ENCODE measurements around the gene PDRG1.
"Not testable (repeated sequence)": the region's sequence is repeated elsewhere in the genome, so short reads cannot be mapped to it uniquely, and the experiment has no call there.

PDRG1 gene

GRCh38 chr20:31926493-31926892, 25.4 kb downstream of the PDRG1 start:
- no peak for DNase-seq (ENCODE audit: low read depth)

- no peak for DNase-seq (ENCODE audit: low read depth)
These were observed 26.2 kb downstream of the PDRG1 start for GRCh38 chr20:31925631-31926030.

GRCh38 chr20:31924561-31924960, 27.3 kb downstream of the PDRG1 start:
- no peak for DNase-seq (ENCODE audit: low read depth)

GRCh38 chr20:31923388-31924331, 28.2 kb downstream of the PDRG1 start:
- DNase-seq (ENCODE audit: low read depth): no peak

GRCh38 chr20:31922588-31922987, 29.3 kb downstream of the PDRG1 start:
- DNase-seq (ENCODE audit: low read depth): no peak

- DNase-seq (ENCODE audit: low read depth): no peak
These were observed 29.7 kb downstream of the PDRG1 start for GRCh38 chr20:31922181-31922580.

GRCh38 chr20:31921480-31921879, 30.4 kb downstream of the PDRG1 start:
- not testable (repeated sequence) for DNase-seq (ENCODE audit: low read depth)

- DNase-seq (ENCODE audit: low read depth): no peak
These were observed 31.5 kb downstream of the PDRG1 start for GRCh38 chr20:31920275-31920855.

- no peak for DNase-seq (ENCODE audit: low read depth)
These were observed 32.3 kb downstream of the PDRG1 start for GRCh38 chr20:31919410-31920155.

- DNase-seq (ENCODE audit: low read depth): no peak
These were observed 33.3 kb downstream of the PDRG1 start for GRCh38 chr20:31918466-31919105.

- DNase-seq (ENCODE audit: low read depth): peak; percentile 52
These were observed 33.9 kb downstream of the PDRG1 start for GRCh38 chr20:31917962-31918412.

- DNase-seq (ENCODE audit: low read depth): no peak
These were observed 35.1 kb downstream of the PDRG1 start for GRCh38 chr20:31916708-31917107.

- DNase-seq (ENCODE audit: low read depth): no peak
These were observed 36.2 kb downstream of the PDRG1 start for GRCh38 chr20:31915491-31916280.

GRCh38 chr20:31914170-31914569, 37.7 kb downstream of the PDRG1 start:
- no peak for DNase-seq (ENCODE audit: low read depth)

GRCh38 chr20:31913431-31914157, 38.3 kb downstream of the PDRG1 start:
- no peak for DNase-seq (ENCODE audit: low read depth)

- DNase-seq (ENCODE audit: low read depth): no peak
These were observed 41.6 kb downstream of the PDRG1 start for GRCh38 chr20:31910071-31910803.

GRCh38 chr20:31909253-31910070, 42.4 kb downstream of the PDRG1 start:
- DNase-seq (ENCODE audit: low read depth): no peak

GRCh38 chr20:31908424-31908823, 43.4 kb downstream of the PDRG1 start:
- DNase-seq (ENCODE audit: low read depth): no peak

GRCh38 chr20:31908016-31908415, 43.8 kb downstream of the PDRG1 start:
- no peak for DNase-seq (ENCODE audit: low read depth)

Data from CMK (cell line).